SU-DHL-6 (cell line): ENCODE measurements around the gene PAGE1.

Source experiments
- H2AFZ ChIP-seq: fragments of 200-600 bp; sonication (generic); 2 replicates; pipeline ENCODE4 v1.6.1; 2014; ENCODE audit warnings: low read depth, mild to moderate bottlenecking, moderate library complexity, mixed read lengths, antibody characterized with exemption, low read length; ENCODE audit not compliant: severe bottlenecking
- H3F3A ChIP-seq: fragments of 200-600 bp; shearing (Covaris generic); 2 replicates; pipeline ENCODE4 v1.6.0; 2016; ENCODE audit warnings: antibody characterized with exemption, mild to moderate bottlenecking; ENCODE audit not compliant: insufficient read depth
- H3K27ac ChIP-seq: fragments of 200-600 bp; sonication (generic); 2 replicates; pipeline ENCODE4 v1.5.1; 2016; ENCODE audit warnings: low read depth, mild to moderate bottlenecking, low read length, moderate library complexity, mixed read lengths
- H3K27me3 ChIP-seq: fragments of 200-600 bp; sonication (generic), shearing (Covaris generic); 2 replicates; pipeline ENCODE4 v1.6.0; 2014; ENCODE audit warnings: mild to moderate bottlenecking, low read length
- H3K36me3 ChIP-seq: fragments of 200-600 bp; sonication (generic); 2 replicates; pipeline ENCODE4 v1.6.1; 2014; ENCODE audit warnings: mild to moderate bottlenecking, low read length, mixed read lengths
- H3K4me2 ChIP-seq: fragments of 300-600, 200-600 bp; shearing (Covaris generic), sonication (generic); 2 replicates; pipeline ENCODE4 v1.6.0; 2014; ENCODE audit warnings: low read length, low read depth, mild to moderate bottlenecking; ENCODE audit not compliant: poor library complexity, severe bottlenecking
- H3K4me3 ChIP-seq: fragments of 200-600 bp; sonication (generic); 2 replicates; pipeline ENCODE4 v1.5.1; 2014; ENCODE audit warnings: antibody characterized with exemption, low read length, mild to moderate bottlenecking, mixed read lengths; ENCODE audit not compliant: insufficient read depth, poor library complexity, severe bottlenecking
- H3K79me2 ChIP-seq: fragments of 200-600 bp; sonication (generic); 2 replicates; pipeline ENCODE4 v1.6.1; 2014; ENCODE audit warnings: mild to moderate bottlenecking, low read length, moderate library complexity; ENCODE audit not compliant: insufficient read depth
- H3K9ac ChIP-seq: fragments of 200-600 bp; sonication (generic); 2 replicates; pipeline ENCODE4 v1.7.0; 2014; ENCODE audit warnings: mild to moderate bottlenecking, low read length
- H3K9me2 ChIP-seq: fragments of 200-600 bp; sonication (generic); replicated peaks from 2 replicates; pipeline ENCODE4 v1.6.1; 2014; ENCODE audit warnings: low read length; ENCODE audit not compliant: insufficient read depth
- H3K9me3 ChIP-seq: fragments of 200-600 bp; sonication (generic); 2 replicates; pipeline ENCODE4 v1.6.1; 2014; ENCODE audit warnings: low read length, mixed read lengths; ENCODE audit not compliant: insufficient read depth
- H4K20me1 ChIP-seq: fragments of 200-600 bp; sonication (generic); 2 replicates; pipeline ENCODE4 v1.6.1; 2014; ENCODE audit warnings: low read depth, mild to moderate bottlenecking, antibody characterized with exemption, low read length, moderate library complexity, mixed read lengths
- CTCF ChIP-seq: fragments of 200-600 bp; sonication (generic); IDR thresholded peaks from one replicate; pipeline ENCODE4 v1.5.1; 2017; ENCODE audit warnings: antibody characterized with exemption, mild to moderate bottlenecking, low read length, moderate library complexity; ENCODE audit not compliant: insufficient read depth, poor library complexity, severe bottlenecking
- EZH2phosphoT487 ChIP-seq: fragments of 200-600 bp; sonication (generic), shearing (Covaris generic); conservative IDR thresholded peaks from 2 replicates; pipeline ENCODE4 v1.6.1; 2018; ENCODE audit warnings: mild to moderate bottlenecking, antibody characterized with exemption, low read length, moderate library complexity, mixed read lengths

The PAGE1 gene

GRCh38 chrX:49656533-49656932, 39.3 kb downstream of the PAGE1 start:
- Histone ChIP-seq H3F3A (no peaks in the 10 kb centered on the region), H3K27me3 (no peaks in the 10 kb centered on the region), H3K36me3 (no peaks in the 10 kb centered on the region), H3K27ac (no peak overlapping the region), H3K79me2 (no peaks in the 10 kb centered on the region), H2AFZ (no peak overlapping the region), H3K9ac (no peak overlapping the region), H3K4me2 (no peak overlapping the region), H3K9me2 (no peaks in the 10 kb centered on the region), H4K20me1 (no peaks in the 10 kb centered on the region), H3K9me3 (no peaks in the 10 kb centered on the region), H3K4me3 (no peak overlapping the region)
- TF ChIP-seq CTCF (no peak), EZH2phosphoT487 (no peak)

GRCh38 chrX:49644991-49645637, 50.7 kb downstream of the PAGE1 start:
- Histone ChIP-seq H3F3A (no peaks in the 10 kb centered on the region), H4K20me1 (no peaks in the 10 kb centered on the region), H3K27me3 (no peaks in the 10 kb centered on the region), H3K4me2 (no peak overlapping the region), H3K4me3 (no peak overlapping the region), H3K9me2 (no peaks in the 10 kb centered on the region), H2AFZ (no peak overlapping the region), H3K27ac (no peak overlapping the region), H3K9ac (no peak overlapping the region), H3K79me2 (no peaks in the 10 kb centered on the region), H3K9me3 (no peaks in the 10 kb centered on the region), H3K36me3 (no peaks in the 10 kb centered on the region)
- TF ChIP-seq CTCF (no peak), EZH2phosphoT487 (no peak)
